Activated effector memory CD4-positive, alpha-beta T cell treated with Interleukin-2 at 50 U/mL for 16 hours (primary cell): ENCODE data around the gene CERKL.

Source experiments
- DNase-seq: peaks from one replicate; pipeline ENCODE4 v3.0.0-alpha.2; 2020

Gene CERKL

DNA sequence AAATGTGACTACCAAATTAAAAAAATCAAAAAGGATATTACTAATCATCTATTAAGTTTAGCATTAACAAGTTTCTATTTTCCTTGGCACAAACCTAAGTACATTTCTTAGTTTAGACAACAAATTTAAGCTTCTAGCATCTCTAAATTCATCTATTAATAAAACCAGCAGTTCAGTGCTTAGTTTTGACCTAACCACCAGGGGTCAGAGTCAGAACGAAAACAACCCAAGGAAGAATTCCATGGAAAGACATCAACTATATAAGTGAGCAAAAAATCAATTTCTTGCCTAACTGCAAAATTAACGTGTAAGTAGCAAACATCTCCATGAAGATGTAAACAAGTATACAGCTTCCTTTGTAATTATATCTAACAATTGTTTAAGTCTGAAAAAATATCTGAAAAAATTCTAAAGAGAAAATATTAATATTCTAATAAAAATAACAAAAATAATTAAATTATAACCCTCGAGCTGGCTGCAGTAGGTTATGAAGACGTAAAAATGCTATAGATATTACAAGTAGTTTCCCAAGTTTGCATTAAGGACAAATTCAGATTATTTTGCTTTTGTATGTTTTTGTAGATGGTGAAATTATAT, 83.7 kb downstream of the CERKL start:
- no peak for DNase-seq

DNA sequence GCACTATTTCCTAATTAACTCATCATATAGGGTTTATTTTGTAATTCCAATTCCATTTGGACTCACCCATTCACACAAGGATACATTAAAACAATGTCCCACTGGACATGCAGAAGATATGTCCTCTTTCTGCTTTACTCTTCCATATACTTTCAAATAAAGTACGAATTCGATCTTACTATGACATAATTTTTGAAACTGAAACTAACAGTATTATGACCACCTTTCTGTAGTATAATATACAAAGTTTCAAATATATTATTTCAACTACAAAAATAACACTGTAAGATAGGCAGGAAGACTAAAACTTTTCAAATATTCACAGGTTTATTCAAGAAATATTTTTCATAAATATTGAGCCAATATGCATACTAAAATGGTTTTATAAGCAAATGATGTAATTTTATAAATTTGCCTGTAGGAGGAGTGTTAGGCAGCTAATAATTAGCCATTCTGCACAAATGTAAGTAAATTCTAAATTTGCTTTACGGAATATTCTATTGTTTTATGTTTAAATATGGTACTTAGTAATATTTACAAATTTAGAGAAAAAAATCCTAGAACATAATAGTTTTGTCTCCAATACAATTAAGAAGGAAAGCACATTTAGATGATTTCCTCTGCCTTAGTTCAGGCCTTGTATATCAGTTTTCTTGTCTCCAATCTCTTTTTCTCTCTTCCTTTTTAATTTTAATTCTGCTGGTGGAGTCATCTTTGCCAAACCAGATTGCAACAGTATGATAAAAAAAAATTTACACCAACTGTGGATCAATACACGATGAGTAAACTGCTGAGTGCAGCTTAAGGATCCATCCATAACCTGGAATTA, 85.9 kb downstream of the CERKL start:
- DNase-seq = no peak

DNA sequence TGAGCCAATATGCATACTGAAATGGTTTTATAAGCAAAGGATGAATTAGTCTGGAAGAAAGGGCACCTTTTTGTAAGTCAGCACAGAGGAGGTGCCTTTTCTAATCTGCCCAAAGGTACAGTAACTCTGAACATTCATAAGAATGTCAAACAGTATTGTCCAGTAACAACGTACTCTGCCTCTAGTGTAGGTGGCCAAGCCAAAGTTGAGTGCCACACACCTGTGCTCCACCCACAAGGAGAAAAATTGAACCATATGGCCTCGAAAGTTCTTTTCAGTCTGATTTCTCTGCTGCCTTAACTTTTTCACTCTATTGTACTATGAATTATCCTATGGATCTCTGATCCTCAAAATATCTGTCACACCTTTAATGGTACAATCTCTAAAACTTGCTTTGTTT, 86.8 kb downstream of the CERKL start:
- no peak for DNase-seq

DNA sequence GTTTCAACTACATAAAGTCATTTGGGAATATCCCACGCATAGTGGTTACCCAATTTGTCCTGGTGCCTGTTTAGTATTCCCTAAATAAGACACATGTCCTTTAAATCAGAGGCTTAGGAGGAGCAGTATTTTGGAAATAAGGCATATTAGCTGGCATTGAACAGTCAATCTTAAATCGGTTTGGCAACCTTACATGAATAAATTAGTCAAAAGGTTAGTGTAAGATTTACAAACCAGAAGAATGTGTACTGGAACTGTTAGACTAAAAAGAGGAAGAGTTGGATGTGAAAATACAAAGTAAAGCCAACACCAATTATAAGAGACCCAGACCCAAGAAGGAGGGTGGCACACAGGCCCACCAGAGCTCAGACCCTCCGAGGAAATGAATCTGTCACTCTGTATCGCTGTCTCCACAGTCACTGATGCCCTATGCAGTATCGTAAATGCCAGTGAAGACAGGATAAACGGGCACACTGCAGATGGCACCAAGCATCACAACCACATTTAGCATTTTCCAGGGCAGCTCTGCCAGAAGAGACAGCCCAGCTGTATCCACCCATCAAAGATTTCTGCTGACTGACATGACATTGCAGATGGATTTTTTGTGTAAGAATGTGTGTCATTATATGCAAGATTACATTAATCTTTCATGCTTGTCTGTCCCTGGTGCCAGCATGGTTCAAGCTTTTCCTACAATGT, 90.4 kb downstream of the CERKL start:
- DNase-seq = no peak

DNA sequence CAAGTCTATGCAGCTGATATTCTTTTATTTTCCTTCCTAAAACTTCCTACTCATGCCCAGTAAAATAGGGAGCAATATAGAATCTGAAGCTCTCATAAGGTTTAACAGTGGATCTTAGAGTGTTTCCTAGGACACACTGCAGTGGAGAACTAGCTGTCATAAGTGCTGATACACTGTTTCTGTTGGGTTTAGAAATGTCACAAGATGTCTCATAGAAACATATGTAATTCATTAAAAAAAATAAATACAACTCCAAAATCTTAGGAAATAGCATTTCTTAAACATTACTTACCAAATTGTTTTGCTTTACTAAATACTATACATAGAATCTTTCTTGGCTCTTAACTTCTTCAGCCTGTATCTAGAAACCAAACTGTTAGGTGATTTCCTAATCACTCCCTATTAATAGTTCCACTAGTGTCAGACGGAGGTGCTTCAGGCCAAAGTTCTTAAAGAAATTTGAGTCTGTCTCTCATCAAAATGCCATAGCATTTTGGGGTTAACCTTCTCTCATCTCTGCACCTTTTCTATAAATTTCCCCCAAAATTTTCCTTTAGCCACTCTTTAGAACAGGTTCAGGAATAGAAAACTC, 93.7 kb downstream of the CERKL start:
- DNase-seq = no peak

DNA sequence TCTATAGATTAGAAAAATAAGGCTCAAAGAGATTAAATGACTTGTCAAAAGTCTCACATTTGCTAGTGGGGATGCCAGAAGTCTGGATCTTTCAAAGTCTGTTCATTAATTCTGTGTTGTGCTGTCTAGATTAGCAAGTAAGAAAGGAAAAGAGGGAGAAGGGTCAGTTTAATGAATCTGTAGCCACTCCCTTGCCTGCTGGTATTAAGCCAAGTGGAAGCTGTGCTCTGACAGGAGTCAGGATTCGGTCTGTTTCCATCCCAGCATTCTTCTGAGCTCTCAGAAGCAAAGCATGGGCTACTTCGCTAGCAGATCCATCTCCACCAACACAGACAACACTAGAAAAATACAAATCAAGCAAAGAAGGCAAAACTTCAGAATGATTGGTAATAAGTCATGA, 98.5 kb downstream of the CERKL start:
- no peak for DNase-seq

DNA sequence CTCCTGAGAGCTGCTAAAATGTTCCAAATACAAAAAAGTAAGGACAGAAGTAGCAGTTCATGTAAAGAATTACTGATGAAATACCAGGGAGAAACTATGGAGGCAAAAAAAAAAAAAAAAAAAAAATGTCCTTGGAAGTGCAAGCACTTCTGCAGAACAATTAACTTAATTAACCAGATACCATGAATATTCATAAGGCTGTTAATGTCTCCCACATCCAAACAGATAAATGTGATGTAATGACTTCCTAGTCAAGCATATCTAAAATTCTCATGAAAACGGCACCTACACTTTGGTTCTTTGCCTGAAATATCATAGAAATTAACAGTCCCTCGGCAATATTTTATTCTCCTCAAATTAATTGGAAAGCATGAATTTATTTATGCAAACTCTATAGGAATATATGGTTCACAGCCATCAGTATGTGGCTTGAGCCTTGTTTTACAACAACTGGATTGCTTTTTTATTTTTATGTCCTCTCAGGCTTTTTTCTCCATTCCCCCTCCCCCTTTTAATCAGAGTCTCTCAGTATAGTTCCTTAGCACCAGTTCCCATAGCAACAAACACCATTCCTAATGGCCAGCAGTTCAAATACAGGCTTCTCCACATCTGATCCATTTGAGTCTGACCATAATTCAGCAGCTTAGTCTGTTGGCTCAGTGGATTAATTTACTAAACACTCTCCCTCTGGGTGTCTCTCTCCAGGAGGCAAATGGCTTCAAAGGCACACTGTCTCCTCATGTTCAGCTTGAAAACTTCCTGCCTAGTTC, 102.7 kb downstream of the CERKL start:
- no peak for DNase-seq

DNA sequence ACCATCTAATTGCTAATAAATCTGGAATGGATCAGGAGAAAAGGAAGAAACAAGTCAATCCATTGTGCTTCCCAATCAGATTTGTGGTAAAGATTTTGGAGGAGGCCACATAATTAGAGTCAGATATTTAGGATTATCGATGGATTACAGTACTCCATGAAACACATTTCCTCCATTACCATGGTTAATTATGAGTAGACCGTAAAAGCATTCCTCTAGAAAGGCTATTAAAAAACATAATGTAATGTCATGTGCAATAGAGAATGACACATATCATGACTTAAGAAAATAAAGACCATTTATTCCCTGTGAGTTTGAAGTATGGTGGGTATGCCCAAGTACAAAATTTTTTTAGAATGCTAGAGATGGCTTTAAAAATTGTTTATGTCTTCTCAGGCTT, 103.7 kb downstream of the CERKL start:
- DNase-seq = no peak

DNA sequence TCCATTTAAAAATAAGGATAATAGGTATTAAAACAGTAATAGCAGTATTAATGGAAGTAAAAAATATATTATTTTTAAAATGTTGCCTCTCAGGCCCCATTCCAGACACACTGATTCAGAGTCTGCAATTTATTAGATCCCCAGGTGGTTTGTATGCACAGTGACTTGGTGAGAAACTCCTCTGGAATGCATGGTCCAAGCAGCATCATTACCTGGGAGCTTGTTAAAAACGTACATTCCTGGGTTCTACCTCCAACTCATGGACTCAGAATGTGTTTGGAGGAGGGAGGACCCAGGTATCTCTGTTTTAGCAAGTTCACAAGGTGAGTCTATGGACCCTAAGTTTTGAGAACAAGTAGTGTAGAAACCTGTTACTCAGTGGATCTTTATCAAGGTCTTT, 104.1 kb downstream of the CERKL start:
- DNase-seq = no peak

DNA sequence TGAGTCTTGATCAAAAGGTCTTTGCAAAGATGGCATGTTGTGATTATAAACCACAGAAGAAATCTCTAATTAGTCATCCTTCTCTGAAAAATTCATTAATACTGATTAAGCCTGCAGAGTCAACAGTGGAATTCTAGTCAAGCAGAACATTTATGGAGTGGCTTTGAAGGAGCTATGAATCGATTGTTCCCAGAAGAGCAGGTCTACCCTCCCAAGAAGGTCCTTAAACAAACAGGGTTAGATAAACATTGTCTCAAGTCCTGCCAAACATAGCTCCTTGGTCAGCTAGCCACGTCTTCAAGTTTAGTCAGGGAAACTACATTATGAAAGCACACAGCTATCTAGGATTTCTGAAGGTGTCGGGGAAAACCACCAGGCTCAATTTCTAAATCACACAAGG, 110.8 kb downstream of the CERKL start:
- DNase-seq = no peak

DNA sequence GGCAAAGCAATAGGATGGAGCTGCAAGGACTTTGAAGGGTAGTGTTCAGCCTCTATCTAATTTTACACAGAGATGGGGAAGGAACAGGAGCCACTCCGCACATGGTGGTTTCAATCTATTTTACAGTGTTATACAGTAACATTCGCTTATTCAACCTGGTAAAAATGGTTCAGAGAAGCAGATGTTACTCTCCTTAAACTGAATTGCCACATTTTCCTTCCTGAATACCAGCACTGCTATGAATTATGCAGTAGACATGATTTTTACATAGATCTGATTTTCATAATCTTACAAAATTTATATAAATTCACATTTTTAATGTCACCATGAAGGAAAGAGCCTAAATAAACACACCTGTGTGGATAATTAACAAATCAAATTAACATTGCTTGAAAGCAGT, 114.7 kb downstream of the CERKL start:
- DNase-seq = no peak

DNA sequence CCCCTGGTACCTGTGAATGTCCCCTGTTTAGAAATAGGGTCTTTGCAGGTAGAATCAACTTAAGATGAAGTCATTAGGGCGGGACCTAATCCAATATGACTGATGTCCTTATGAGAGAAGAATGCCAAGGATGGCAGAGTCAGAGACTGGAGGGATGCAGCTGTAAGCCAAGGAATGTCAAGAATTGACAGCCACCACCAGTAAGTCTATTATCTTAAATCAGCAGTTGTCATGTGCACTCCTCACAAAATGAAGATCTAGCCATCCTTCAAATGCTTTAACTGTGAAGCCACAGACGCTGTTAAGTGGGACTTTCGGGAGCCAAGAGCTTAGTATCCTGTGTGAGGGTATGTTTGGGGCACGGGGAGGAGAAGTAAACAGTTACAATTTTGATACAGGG, 116.5 kb downstream of the CERKL start:
- no peak for DNase-seq

DNA sequence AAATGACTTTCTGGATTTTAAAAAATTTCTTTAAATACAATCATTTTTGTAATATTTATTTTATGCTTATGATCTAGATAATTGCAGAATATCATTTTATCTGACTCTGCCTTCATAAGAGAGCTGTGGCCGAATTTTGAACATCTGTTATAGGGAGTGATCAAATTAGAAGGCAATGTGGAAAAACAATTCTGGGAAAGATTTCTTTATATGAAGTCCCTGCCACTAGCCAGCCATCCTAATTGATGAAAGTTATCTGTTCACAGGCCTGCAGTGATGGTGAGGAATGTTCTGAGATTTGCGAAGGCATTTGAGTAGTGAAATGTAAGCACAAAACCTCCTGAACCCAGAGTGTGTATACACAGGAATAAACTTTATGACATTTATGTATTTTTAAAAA, 120.2 kb downstream of the CERKL start:
- no peak for DNase-seq

DNA sequence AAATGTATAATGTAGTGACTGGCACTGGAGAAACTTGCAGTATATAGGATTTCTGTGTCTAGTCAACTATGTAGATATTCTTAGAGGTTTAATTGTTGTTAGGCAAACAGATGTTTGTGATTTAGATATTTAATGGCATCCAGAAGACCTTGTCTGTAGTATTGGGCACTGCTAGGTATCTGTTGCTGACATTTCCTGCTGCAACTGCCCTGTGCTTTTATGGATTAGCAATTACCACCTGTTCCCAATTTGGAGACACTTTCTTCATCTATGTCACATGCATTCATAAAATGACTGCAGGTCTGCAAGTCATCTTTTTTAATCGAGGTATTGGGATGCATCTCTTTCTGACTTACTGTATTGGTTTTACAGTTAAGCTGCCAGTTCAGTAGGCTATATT, 128.5 kb downstream of the CERKL start:
- no peak for DNase-seq

DNA sequence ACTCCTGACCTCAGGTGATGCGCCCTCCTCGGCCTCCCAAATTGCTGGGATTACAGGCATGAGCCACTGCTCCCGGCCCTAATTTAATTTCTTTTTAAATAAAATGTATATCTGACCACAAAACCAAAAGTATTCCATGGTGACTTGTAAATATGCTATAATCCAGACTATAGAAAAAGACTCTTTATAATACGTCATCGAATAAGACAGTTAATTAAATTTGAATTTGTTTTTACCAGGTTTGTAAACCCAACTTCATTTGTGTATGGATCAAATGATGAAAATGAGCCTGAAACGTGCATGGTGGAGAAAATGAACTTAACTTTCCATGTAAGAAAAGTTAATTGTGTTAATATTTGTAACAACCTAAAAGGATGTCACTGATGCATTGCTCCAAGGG, 129.8 kb downstream of the CERKL start:
- no peak for DNase-seq

DNA sequence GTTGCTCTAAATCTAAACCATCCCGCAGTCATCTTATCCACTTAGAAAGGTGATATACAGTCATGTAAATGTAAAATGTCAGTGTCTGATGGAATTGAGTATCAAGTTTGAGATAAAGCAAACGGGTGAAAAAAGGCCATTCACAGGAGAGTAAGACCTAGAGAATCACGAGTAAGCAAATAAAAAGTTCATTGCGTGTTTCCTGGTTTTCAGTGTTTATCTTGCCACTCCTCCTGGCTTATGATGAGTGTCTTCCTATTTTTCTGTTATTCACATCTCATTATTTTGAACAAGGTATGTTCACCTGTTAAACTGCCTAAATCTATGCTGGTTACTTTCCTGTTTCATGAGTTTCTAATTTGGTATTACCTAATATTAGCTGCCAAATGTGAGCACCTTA, 130.9 kb downstream of the CERKL start:
- DNase-seq = no peak

DNA sequence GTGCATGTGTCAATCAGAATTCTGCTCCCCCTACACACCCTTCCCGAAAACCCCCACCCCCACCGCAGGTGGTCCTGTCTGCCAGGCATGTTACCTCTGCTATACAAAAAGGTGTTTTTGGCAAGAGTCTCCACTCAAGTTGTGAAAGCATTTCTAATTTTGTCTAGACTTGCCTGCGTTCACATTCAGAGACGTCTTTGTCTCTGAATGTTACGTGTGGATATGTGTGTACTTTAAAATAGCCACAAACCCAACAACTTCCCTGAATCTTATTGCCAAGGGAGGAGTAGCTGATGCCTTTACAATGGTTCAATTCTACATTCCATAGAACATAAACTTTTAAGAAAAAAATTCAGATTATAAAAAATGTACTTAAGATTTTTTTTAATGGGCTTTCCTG, 133.1 kb downstream of the CERKL start:
- no peak for DNase-seq

DNA sequence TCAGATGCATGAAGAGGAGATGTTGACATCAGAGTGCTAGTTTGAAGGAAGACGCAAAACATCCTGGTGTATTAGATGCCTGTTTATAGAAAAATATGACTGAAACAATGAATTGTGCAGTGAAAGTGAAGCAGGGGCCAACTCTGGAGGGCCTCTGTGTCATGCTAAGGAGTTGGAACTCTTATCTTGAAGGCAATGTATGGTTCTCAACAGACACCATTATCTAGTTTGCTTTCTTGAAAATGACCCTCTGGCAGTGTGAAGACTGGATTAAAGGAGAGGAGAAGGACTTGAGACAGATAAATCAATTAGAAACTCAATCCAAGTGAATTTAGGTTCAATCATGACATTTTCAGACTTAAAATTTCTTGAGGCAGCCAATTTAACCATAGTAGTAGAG, 136.7 kb downstream of the CERKL start:
- DNase-seq = no peak

DNA sequence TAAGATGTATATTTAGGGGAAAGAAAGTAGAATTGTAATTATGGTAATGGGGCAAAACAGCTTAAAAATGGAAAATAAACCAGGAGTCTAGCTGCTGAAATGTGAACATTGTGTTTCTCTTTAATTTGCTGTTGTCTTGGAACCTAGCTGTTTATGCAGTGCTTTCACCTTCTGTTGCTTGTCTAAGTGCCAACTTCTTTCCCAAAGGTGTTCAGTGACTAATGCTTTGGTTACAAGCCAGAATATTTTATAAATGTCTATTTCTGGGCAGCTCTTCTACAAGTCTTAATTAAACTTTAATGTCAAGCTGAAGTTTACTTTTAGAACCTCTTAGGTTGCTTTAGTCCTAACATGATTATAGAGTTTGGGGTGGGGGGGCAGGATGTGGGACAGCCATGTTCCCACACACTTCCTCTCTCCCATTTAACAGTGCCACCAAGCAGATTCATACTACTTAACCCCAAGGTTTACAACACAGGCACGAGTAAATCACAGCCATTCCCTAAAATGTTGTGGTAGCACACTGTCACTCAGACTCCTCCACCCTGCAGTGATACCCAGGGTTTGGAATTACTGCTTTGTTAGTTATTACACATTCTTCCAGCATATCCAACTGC, 139.1 kb downstream of the CERKL start:
- DNase-seq = no peak

DNA sequence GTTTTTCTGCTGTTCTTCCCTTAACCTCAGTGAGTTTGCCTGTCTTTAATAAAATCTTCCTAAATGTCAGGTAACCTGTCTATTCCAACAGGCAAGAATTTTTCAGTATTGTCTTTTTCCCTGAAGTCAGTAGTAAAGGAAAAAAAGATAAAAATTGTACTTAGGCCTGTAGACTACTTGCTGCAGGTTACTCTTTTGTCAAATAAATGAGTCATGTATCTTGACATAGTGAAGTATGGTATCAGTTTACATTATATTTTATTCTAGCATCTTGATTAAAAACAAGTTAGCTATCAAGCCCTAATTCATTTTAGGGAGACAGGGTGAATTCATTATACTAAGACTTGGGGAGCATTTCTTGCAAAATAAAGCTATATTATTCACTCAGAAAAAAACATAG, 139.9 kb downstream of the CERKL start:
- DNase-seq = no peak

DNA sequence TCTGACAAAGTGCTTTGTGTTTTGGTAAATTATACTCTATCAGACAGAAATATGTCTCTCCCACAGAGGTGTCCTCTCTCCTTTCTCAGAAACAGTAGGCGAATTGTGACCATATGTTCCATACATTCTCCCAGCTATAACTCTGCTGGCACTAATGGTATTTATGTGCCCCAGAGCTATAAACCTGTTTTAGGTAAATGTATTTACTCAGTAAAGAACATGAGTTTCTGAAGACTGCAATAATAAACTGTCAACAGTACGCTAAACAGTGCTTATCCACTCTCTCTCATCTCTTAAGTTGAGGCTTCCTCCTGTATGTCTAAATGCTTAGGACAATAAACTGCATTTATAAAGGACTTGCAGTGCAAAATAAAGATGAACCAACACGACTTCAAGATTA, 141.2 kb downstream of the CERKL start:
- no peak for DNase-seq

DNA sequence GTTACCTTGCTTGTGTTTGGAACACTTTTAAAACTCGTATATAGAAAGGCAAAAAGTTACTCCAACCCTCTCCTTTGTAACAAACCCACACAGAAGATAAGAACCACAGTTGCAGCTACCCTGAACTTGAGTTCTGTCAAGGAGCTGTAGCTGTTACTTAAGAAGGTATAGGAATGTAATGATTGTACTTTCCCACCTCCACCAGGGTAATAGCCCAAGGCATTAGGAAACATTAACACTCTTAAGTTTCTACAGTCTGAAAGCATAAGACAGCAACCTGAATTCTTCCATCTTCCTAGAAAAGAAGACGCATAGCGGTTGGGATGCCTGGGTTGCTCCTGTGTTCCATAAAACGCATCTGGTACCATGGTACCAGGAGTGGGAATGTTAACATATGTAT, 156.7 kb downstream of the CERKL start:
- no peak for DNase-seq

DNA sequence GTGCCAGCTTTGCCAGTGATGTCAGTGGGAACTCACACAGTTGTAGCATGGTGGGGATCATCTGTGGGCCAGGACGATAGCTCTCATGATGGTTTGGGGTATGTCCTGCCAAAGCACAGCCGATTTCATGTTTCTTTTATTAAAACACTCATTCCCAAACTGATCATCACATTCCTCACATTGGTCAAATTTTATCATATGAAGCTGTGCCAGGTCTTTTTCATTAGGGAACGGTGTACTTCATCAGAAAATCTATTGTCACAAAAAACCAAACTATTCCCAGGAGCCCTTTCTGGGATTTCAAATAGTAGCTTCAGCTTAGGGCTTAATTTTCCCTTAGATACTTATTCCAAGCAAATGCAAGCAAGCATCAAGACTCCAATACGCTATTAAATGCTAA, 157.7 kb downstream of the CERKL start:
- DNase-seq = no peak
